ENCODE results near the gene HNRNPA1. TPM values are rescaled to one million over a fixed set of nuclear protein-coding genes. Genes with fewer than 3 reads are reported as not detected.
"Not testable (repeated sequence)": the region's sequence is repeated elsewhere in the genome, so short reads cannot be mapped to it uniquely, and the experiment has no call there.

HNRNPA1 gene
- total RNA-seq, 1 experiment from 2014 or later = 670 TPM

- no peak for DNase-seq (ENCODE audit: extremely low read depth, low read depth)
These were observed 8.3 kb upstream of the HNRNPA1 start for GRCh38 chr12:54272214-54272613.

DNA sequence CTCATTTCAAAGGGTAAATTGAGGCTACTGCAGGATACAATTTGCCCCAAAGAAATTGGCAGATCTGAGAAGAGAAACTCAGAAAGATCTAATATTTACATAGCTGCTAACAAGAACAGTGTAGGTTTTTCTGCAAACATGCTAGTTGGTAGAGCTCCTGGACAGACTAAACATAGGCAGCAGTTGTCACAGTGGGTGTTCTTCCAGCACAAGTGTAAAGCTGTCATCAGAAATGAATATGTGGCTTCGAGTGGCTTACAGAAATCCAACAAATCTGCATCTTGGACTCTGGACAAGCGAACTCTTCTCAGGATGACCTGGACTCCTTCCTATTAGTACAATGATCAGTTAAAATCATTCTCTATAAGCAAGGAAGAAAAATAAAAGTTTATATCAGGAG, 6.5 kb upstream of the HNRNPA1 start:
- no peak for DNase-seq (ENCODE audit: extremely low read depth, low read depth)

DNA sequence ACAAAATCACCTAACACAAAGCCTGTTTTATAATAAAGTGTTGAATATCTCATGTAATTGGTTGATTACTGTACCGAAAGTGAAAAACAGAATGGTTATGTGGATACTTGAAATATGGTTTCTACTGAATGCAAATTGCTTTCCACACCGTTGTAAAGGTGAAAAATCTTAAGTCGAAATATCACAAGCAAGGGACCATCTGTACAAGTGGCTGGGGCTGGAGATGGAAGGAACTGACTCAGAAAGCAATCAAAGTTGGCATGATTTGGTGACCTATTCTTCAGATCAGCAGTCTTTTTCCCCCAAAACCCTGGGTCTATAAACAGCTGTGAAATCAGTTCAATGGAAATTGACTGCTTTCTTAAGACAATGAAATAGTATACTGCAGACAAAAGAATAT, 4.2 kb upstream of the HNRNPA1 start:
- no peak for DNase-seq (ENCODE audit: extremely low read depth, low read depth)

DNA sequence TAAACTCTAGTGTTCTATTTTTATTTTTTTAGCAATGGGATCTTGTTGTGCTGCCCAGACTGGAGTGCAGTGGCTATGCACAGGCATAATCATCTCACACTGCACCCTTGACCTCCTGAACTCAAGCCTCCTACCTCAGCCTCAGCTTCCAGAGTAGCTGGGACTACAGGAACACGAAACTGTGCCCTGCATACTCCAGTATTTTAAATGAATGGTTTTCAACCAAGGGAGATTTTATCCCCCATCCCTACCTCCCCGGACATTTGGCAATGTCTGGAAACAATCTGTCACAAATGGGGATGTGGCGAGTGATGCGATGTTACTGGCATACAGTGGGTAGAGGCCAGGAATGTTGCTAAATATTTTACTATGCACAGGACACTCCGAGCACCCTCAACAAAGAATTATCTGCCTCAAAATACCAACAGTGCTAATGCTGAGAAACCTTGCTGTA, 2.7 kb upstream of the HNRNPA1 start:
- DNase-seq (ENCODE audit: extremely low read depth, low read depth) = no peak

- no peak for DNase-seq (ENCODE audit: extremely low read depth, low read depth)
These were observed 1.3 kb upstream of the HNRNPA1 start for GRCh38 chr12:54279227-54279631.

DNA sequence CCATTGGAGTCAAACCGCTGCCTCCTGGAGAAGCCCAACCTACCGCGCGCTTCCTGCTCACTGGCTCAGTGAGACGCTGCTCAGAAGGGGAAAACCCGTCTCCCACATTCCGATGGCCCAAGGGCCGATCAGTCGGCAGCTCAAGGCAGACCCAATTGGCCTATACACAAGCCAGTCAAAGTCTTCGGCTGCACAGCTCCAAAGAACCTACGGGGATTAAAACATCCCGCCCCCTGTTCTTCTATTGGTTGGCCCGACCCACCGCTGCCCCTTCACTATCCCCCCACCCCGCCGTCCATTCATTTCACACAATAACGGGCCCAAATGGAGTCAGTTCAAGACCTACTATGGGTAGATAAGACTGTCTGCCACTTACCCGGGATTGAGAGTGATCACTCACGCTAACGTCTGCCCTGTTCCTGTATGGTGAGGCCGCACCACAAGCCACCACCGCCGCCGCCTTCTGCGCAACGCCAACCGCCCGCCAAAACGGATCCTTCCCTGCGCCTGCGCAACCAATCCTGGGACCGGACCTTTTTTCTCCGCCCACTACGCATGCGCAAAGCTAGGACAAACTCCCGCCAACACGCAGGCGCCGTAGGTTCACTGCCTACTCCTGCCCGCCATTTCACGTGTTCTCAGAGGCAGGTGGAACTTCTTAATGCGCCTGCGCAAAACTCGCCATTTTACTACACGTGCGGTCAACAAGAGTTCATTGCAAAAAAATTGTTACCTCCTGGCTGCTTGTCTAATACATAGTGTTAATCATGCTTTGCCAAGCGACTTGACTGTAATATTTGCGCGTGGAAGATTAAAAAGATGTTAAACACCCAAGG, 676 bp upstream of the HNRNPA1 start, which contains the start of gene CBX5:
Gene CBX5, minus strand, starts transcription at position 491 of the 836 bp plus-strand sequence. CDS start 22,472 bp downstream, outside the sequence.
- DNase-seq (ENCODE audit: extremely low read depth, low read depth) = peak; percentile 100

DNA sequence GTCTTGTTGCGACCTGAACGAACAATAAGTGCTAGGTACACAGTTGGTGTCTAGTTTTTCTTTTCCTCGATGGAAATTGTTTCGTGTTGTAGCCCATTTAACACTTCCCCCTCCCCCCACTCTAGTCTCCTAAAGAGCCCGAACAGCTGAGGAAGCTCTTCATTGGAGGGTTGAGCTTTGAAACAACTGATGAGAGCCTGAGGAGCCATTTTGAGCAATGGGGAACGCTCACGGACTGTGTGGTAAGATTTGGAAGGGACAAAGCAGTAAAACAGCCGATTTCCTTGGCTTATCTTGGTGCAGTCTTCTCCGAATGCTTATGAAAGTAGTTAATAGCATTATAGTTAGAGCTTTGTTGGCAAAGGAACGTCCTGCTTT, 724 bp downstream of the HNRNPA1 start:
- DNase-seq (ENCODE audit: extremely low read depth, low read depth) = not testable (repeated sequence)

GRCh38 chr12:54281694-54282093, 1.2 kb downstream of the HNRNPA1 start:
- not testable (repeated sequence) for DNase-seq (ENCODE audit: extremely low read depth, low read depth)

- DNase-seq (ENCODE audit: extremely low read depth, low read depth) = no peak
These were observed 2.5 kb downstream of the HNRNPA1 start for GRCh38 chr12:54282949-54283593.

GRCh38 chr12:54284070-54284780, 3.7 kb downstream of the HNRNPA1 start:
- DNase-seq (ENCODE audit: extremely low read depth, low read depth) = not testable (repeated sequence)

DNA sequence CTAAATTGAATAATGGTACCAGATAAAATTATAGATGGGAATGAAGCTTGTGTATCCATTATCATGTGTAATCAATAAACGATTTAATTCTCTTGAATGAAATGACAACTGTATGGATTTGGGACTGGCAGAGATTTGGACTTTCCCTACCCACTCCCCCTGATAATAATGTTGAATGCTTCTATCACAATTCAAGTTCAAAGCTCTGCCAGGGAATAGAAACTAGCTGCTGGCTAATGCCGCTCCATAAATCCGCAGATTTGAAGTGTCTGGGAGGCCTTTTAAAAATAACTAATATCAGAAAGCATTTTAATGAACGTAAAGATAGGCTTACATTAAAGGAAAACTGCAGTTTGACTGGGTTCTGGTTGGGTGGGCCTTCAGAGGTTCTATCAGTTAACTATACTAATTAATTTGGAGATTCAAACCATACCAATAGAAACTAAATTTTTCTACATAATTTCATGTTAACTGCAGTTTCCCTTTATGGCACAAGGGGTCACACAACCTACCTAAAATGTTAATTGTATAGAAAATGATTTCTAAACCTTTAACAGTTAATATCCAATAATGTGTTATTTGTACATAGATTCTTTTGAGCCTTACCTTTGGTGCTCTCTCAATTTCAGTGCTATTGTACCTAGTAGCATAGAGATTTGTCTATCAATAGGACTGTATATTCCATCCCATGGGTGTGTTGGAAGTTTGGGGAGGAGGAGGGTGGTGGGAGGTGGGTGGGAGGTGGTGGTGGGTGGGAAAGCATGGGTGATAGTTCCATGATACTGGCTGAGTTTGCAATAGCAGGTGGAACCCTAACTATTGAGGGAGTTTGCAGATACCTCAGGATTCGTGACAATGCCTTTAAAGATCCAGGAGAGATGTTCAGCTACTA, 4.9 kb downstream of the HNRNPA1 start:
- DNase-seq (ENCODE audit: extremely low read depth, low read depth) = no peak

GRCh38 chr12:54286042-54287030, 5.8 kb downstream of the HNRNPA1 start:
- no peak for DNase-seq (ENCODE audit: extremely low read depth, low read depth)

DNA sequence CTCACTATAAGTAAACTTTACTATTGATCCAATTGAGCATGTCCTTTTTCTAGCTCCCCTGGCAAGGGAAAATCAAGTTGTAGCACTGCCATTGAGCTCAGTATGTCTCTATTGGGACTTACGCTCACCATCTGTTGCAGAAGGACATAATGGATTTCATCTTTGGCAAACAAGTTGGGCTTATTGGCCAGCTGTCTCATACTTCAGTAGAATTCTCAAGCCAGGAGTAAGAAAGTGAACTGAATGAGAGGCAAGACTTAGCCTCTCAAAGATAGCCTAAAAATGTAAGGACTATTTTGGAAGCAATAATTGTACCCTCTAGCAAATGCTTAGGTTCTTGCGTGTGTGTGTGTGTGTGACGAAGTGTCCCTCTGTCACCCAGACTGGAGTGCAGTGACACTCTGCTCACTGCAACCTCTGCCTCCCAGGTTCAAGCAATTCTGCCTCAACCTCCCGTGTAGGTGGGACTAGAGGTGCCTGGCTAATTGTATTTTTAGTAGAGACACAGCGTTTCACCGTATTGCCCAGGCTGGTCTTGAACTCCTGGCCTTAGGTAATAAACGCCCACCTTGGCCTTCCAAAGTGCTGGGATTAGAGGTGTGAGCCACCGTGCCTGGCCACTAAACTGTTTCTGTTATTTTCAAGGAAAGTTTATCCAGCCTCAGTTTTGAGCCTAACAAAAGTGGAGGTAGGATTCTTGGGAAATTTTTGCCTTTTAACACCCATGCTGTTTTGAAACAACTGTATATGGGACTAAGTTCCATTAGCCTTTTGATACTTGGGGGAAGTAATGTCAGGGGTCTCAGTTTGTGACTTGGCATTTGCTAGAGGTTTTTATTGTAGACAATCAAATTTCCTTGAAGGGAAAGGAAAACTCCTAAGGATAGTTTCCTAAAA, 7.0 kb downstream of the HNRNPA1 start:
- DNase-seq (ENCODE audit: extremely low read depth, low read depth) = no peak

DNA sequence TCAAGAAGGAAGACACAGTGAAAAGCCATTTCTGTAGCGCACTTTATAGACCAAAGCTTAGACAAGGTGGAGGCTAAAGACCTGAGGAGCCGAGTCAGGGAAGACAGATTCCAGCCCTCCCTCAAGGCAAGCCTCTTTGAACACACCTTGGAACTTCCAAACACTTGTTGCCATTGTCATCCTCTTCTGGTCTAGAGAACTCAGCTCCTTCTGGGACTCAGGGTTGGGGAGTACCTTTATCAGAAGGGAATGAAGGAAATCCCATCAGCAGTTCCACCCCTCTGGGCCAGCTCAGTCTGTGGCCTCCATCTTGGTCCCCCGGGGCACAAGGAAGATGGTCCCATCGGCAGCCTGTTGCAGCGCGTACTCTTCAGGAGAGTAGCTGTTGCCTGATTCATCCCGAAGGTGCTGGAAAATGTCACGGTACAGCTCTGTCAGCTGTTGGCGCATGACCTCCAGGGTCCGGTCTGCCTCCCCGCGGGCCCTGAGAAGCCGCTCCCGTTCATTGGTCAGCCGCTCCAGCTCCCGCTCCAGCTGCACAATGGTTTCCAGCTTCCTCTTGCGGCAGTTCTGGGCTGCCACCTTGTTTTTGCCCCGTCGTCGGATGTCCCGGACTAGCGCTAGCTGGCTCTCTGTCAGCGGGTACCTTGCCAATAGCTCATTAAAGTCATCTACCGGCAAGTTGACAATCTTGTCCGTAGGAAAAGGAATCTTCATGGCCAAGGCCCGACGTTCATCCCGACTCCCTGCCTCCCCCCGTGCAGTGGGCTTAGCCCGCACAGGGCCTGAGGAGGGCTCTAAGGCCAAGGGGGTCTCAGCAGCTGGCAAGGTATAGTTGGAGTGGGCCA, 11.8 kb downstream of the HNRNPA1 start:
- DNase-seq (ENCODE audit: extremely low read depth, low read depth) = no peak

DNA sequence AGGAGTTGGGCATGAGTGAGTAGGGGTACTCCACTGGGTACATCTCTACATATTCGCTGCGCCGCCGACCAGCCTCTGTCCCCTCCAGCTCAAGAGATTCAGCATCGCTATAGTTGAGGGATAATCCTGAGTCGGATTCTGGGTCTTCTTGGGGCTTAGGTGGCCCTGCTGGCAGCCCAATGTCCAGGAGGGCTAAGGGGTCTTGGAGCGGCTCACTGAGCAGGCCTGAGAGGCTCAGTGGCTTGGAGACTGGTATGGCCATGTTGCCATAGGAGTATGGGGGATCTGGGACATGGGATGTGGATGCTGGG, 12.4 kb downstream of the HNRNPA1 start:
- no peak for DNase-seq (ENCODE audit: extremely low read depth, low read depth)

GRCh38 chr12:54294152-54294952, 13.8 kb downstream of the HNRNPA1 start:
- peak; percentile 35 for DNase-seq (ENCODE audit: extremely low read depth, low read depth)
